ENCODE data around the gene LDLRAD4.

Gene LDLRAD4

GRCh38 chr18:13448335-13448795 lies 229.8 kb downstream of the LDLRAD4 start:
- Histone ChIP-seq H3K79me2 (peaks cover 17% of the 10 kb centered on the region), H3K9me3 (ENCODE audit: control insufficient read depth, low read length) (no peaks in the 10 kb centered on the region), H3K4me1 (no peaks in the 10 kb centered on the region), H2AFZ (no peak overlapping the region), H3K27me3 (ENCODE audit: control insufficient read depth, insufficient read depth, low read length) (no peaks in the 10 kb centered on the region), H3K4me3 (ENCODE audit: low read depth, low read length) (no peak overlapping the region), H3K36me3 (ENCODE audit: control insufficient read depth, insufficient read depth, low read length) (no peaks in the 10 kb centered on the region), H3K4me2 (ENCODE audit: low read length) (no peak overlapping the region), H3K27ac (no peak overlapping the region), H3K9ac (no peak overlapping the region)
- TF ChIP-seq, protein P1, sequence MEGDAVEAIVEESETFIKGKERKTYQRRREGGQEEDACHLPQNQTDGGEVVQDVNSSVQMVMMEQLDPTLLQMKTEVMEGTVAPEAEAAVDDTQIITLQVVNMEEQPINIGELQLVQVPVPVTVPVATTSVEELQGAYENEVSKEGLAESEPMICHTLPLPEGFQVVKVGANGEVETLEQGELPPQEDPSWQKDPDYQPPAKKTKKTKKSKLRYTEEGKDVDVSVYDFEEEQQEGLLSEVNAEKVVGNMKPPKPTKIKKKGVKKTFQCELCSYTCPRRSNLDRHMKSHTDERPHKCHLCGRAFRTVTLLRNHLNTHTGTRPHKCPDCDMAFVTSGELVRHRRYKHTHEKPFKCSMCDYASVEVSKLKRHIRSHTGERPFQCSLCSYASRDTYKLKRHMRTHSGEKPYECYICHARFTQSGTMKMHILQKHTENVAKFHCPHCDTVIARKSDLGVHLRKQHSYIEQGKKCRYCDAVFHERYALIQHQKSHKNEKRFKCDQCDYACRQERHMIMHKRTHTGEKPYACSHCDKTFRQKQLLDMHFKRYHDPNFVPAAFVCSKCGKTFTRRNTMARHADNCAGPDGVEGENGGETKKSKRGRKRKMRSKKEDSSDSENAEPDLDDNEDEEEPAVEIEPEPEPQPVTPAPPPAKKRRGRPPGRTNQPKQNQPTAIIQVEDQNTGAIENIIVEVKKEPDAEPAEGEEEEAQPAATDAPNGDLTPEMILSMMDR (IDR thresholded peaks at IDR 0.05) = no peak

DNA sequence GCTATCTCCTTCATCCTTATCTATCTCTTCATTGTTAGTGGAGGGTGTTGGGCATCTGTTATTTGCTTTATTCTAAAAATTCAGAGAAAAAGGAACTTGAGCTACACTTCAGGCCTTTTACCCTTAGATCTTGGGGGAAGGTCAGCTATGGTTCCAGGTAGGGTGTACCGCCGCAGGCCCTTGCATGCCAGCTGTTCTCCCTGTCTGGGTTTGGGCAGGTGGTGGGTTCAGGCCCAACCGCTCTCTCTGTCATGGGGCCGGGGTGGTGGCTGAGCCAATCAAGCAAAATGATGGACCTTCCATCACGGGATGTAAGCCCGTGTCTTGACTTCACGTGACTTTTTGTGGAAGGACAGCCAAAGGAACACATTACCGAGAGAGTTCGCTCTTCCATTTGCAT lies 231.1 kb downstream of the LDLRAD4 start:
- no peak overlapping the region for H3K27ac ChIP-seq
- no peak overlapping the region for H3K9ac ChIP-seq
- H3K36me3 ChIP-seq (ENCODE audit: control insufficient read depth, insufficient read depth, low read length) = no peaks in the 10 kb centered on the region
- no peak overlapping the region for H3K4me2 ChIP-seq (ENCODE audit: low read length)
- no peaks in the 10 kb centered on the region for H3K27me3 ChIP-seq (ENCODE audit: control insufficient read depth, insufficient read depth, low read length)
- peaks cover 14% of the 10 kb centered on the region for H3K79me2 ChIP-seq
- no peak overlapping the region for H3K4me3 ChIP-seq (ENCODE audit: low read depth, low read length)
- H2AFZ ChIP-seq = no peak overlapping the region
- TF ChIP-seq, protein P1 (IDR thresholded peaks at IDR 0.05) = no peak
- no peaks in the 10 kb centered on the region for H3K9me3 ChIP-seq (ENCODE audit: control insufficient read depth, low read length)
- no peaks in the 10 kb centered on the region for H3K4me1 ChIP-seq

DNA sequence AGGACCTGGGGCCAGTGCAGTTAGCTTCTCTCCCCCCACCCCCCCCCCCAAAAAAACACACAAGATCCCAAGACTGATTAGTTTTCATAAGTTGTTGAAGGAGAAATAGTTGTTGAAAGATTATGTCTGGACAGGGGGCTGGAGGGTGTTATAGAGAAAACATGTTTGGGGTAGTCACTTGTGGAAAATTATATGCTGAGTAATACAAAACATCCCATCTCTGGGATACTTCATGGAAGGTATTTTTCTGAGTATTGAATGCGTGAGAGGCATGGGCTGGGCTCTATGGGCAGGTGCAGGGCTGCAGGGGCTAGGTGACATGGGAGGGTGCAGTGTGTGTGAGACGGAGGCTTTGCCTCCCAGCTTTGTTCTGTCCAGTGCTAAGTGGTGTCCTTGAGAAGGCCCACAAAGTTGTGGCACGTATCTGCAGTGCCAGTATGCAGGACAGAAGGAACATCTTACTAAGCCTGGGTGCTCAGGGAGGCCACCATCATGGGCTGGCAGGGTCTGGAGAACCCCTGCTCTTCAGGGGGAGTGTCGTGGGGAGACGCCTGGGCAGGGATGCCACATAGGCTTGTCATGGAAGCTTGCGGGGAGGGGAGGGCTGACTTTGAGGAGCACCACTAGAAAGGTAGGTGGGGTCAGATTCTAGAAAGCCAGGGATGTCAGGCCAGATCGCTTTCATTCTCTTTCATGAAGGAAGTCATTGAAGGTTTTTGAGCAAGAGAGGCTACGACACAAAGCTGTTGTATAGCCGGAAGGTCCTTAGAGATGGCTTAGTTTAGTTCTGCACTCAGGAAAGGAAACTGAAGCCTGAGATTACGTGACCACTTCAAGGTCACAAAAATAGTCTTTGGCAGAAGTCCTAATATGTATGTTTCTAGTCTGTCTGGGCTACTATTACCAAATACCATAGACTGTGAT lies 232.0 kb downstream of the LDLRAD4 start:
- no peak overlapping the region for H3K4me2 ChIP-seq (ENCODE audit: low read length)
- TF ChIP-seq, protein P1 (IDR thresholded peaks at IDR 0.05) = no peak
- no peak overlapping the region for H2AFZ ChIP-seq
- H3K36me3 ChIP-seq (ENCODE audit: control insufficient read depth, insufficient read depth, low read length) = no peaks in the 10 kb centered on the region
- no peaks in the 10 kb centered on the region for H3K9me3 ChIP-seq (ENCODE audit: control insufficient read depth, low read length)
- no peak overlapping the region for H3K9ac ChIP-seq
- no peaks in the 10 kb centered on the region for H3K4me1 ChIP-seq
- peaks cover 9% of the 10 kb centered on the region for H3K79me2 ChIP-seq
- H3K27me3 ChIP-seq (ENCODE audit: control insufficient read depth, insufficient read depth, low read length) = no peaks in the 10 kb centered on the region
- H3K4me3 ChIP-seq (ENCODE audit: low read depth, low read length) = no peak overlapping the region
- no peak overlapping the region for H3K27ac ChIP-seq

DNA sequence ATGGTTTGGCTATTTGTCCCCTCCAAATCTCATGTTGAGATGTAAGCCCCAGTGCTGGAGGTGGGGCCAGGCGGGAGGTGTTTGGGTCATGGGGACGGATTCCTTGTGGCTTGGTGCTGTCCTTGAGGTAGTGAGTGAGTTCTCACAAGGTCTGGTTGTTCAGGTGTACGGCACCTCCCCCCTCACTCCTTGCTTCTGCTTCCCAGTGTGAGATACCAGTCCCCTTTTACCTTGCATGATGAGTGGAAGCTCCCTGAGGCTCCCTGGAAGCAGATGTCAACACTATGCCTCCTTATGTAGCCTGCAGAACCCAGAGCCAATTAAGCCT lies 232.6 kb downstream of the LDLRAD4 start:
- no peak overlapping the region for H2AFZ ChIP-seq
- no peaks in the 10 kb centered on the region for H3K4me1 ChIP-seq
- H3K4me3 ChIP-seq (ENCODE audit: low read depth, low read length) = no peak overlapping the region
- no peak overlapping the region for H3K4me2 ChIP-seq (ENCODE audit: low read length)
- H3K9me3 ChIP-seq (ENCODE audit: control insufficient read depth, low read length) = no peaks in the 10 kb centered on the region
- H3K27me3 ChIP-seq (ENCODE audit: control insufficient read depth, insufficient read depth, low read length) = no peaks in the 10 kb centered on the region
- no peak overlapping the region for H3K27ac ChIP-seq
- TF ChIP-seq, protein P1 (IDR thresholded peaks at IDR 0.05) = no peak
- peaks cover 8% of the 10 kb centered on the region for H3K79me2 ChIP-seq
- H3K9ac ChIP-seq = no peak overlapping the region
- H3K36me3 ChIP-seq (ENCODE audit: control insufficient read depth, insufficient read depth, low read length) = no peaks in the 10 kb centered on the region
